Coronary artery (tissue), 2 donors: ENCODE measurements around the gene SLC1A6.
A peak's percentile ranks its signal among the peaks of the same experiment; 100 is the strongest.
"Not testable (repeated sequence)": the region's sequence is repeated elsewhere in the genome, so short reads cannot be mapped to it uniquely, and the experiment has no call there.

Experiments
- DNase-seq: peaks from one replicate; pipeline ENCODE4 v3.0.0-alpha.2; 2017; ENCODE audit warnings: low spot score
- H3K27ac ChIP-seq, 2 donors: fragments of 200-600 bp; sonication (generic); one replicate each; pipeline ENCODE4 v1.5.1; 2016 to 2019
- H3K4me3 ChIP-seq: fragments of 200-600 bp; sonication (generic); 2 replicates; pipeline ENCODE4 v1.5.1; 2016; ENCODE audit warnings: mild to moderate bottlenecking, moderate library complexity
- TF ChIP-seq, protein P1 (sequence below): fragments of 200-600 bp; sonication (generic); IDR thresholded peaks from one replicate; pipeline ENCODE4 v1.5.1; 2019; ENCODE audit warnings: antibody characterized with exemption

The SLC1A6 gene

DNA sequence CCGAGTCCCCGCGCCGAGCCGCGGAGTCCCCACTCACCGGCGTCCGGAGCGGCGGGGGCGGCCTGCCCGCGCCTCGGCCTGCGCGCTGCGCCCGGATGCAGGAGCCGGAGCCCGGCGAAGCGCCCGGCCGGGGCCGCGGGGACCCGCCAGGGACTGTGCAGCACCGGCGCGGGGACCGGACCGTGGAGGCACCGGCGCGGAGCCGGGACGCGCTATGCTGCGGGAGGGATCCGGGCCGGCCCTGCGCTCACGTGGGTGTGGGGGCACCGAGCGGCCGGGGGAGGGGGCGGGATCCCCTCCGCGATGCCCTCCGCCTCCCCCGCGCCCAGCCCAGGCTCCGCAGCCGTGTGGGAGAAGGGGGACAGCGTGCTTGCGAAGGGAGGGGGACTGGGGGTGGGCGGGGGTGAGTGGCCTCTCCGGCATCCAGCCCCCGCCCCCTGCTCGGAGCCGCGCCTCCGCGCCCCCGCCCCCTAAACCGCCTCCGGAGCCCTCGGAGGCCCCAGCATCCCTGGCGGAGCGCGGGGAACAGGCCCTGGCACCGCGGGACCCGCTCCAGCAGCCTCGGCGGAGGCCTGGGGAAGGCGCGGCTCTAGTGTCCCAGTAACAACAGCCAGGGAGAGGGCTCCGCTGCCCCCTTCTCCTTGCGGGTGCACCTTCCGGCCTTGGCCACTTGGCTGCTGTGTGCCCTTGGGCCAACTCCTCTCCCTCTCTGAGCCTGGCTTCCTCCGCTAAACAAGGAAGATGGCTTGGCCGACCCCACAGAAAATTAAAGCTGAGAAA, at the start of gene SLC1A6:
SLC1A6 (minus strand) TSS at position 389 of the 780 bp plus-strand sequence. CDS start 6,954 bp downstream, outside the sequence.
- no peak within 1 kb of the TSS for H3K27ac ChIP-seq
- peak within 1 kb of the TSS; percentile 17 for H3K4me3 ChIP-seq
- DNase-seq = no peak

GRCh38 chr19:15028490-15028889, 48.8 kb upstream of the SLC1A6 start:
- Histone ChIP-seq H3K4me3 (no peak overlapping the region), H3K27ac (no peak overlapping the region)
- DNase-seq = no peak
- TF ChIP-seq, protein P1, sequence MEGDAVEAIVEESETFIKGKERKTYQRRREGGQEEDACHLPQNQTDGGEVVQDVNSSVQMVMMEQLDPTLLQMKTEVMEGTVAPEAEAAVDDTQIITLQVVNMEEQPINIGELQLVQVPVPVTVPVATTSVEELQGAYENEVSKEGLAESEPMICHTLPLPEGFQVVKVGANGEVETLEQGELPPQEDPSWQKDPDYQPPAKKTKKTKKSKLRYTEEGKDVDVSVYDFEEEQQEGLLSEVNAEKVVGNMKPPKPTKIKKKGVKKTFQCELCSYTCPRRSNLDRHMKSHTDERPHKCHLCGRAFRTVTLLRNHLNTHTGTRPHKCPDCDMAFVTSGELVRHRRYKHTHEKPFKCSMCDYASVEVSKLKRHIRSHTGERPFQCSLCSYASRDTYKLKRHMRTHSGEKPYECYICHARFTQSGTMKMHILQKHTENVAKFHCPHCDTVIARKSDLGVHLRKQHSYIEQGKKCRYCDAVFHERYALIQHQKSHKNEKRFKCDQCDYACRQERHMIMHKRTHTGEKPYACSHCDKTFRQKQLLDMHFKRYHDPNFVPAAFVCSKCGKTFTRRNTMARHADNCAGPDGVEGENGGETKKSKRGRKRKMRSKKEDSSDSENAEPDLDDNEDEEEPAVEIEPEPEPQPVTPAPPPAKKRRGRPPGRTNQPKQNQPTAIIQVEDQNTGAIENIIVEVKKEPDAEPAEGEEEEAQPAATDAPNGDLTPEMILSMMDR = no peak

More for the DNA sequence above, at the start of gene SLC1A6:
- TF ChIP-seq, protein P1 = no peak

DNA sequence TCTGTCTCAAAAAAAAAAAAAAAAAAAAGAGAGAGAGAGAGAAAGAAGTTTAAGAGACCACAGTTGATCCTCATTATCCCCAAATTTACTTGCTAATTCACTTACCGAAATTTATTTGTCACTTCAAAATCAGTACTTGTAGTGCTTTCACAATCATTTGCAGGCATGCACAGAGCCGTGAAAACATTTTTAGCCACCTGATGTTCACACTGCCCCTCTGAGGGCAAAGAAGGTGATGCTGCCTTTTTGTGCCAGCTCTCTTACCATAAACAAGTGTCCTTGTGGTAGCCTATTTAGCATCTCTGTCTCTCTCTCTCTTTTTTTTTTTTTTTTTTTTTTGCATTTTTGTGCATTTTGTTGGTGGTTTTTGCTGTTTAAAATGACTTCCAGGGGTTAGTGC, 45.6 kb upstream of the SLC1A6 start:
- TF ChIP-seq, protein P1 = no peak
- no peak for DNase-seq
- no peak overlapping the region for H3K27ac ChIP-seq

GRCh38 chr19:15022752-15023151, 43.1 kb upstream of the SLC1A6 start:
- H3K27ac ChIP-seq = no peak overlapping the region
- TF ChIP-seq, protein P1 = no peak
- no peak for DNase-seq
- no peak overlapping the region for H3K4me3 ChIP-seq

More for the DNA sequence above, 45.6 kb upstream of the SLC1A6 start:
- H3K4me3 ChIP-seq = no peak overlapping the region

GRCh38 chr19:15021286-15022007, 41.8 kb upstream of the SLC1A6 start:
- Histone ChIP-seq H3K4me3 (no peak overlapping the region), H3K27ac (no peak overlapping the region)
- TF ChIP-seq, protein P1 = no peak
- DNase-seq = no peak

GRCh38 chr19:15018836-15019235, 39.2 kb upstream of the SLC1A6 start:
- H3K27ac ChIP-seq, H3K4me3 ChIP-seq: not testable (repeated sequence)

GRCh38 chr19:15015946-15016542, 36.4 kb upstream of the SLC1A6 start:
- H3K27ac ChIP-seq = no peak overlapping the region
- no peak overlapping the region for H3K4me3 ChIP-seq
- DNase-seq = no peak
- TF ChIP-seq, protein P1 = no peak

More at GRCh38 chr19:15018836-15019235, 39.2 kb upstream of the SLC1A6 start:
- DNase-seq = not testable (repeated sequence)
